IMR-90 (cell line): ENCODE results near the gene XPA. TPM values are rescaled to one million over a fixed set of nuclear protein-coding genes. Genes with fewer than 3 reads are reported as not detected.

Experiments
- ATAC-seq: fragments of 200-7000 bp; cut with Tn5 transposase; 2 replicates; pipeline ENCODE4 v1.9.1; 2020; ENCODE audit warnings: low read depth, mild to moderate bottlenecking, moderate library complexity
- BruUV-seq: library from RNA; stranded (reverse); fragments of 400-500 nt; replicated peaks from 2 replicates; lab custom pipeline; 2021; lab: Mats Ljungman, UMichigan
- CTCF ChIA-PET: fragments of 300-600 bp; formaldehyde crosslinking; extraction: SDS; loops from one replicate; lab custom pipeline; 2021; ENCODE audit warnings: antibody characterized with exemption; lab: Yijun Ruan, JAX
- POLR2A ChIA-PET: fragments of 300-600 bp; sonication (Branson Sonifier 250); formaldehyde crosslinking; loops from one replicate; lab custom pipeline; 2022; ENCODE audit warnings: antibody characterized with exemption; ENCODE audit not compliant: unreplicated experiment; lab: Charles Lee
- DNase-seq: peaks from one replicate; pipeline ENCODE4 v3.0.0; 2013
- H2AFZ ChIP-seq: replicated peaks from 2 replicates; pipeline ENCODE3; 2013; ENCODE audit warnings: low read length, mild to moderate bottlenecking; ENCODE audit not compliant: poor library complexity
- H2AK5ac ChIP-seq: 2 replicates; pipeline ENCODE4 v1.6.1; 2013; ENCODE audit warnings: low read depth, low read length, inconsistent platforms
- H2AK9ac ChIP-seq: replicated peaks from 2 replicates; pipeline ENCODE3; 2013; ENCODE audit warnings: mild to moderate bottlenecking, low read depth, low read length, moderate library complexity; ENCODE audit not compliant: poor library complexity
- H2BK120ac ChIP-seq: 2 replicates; pipeline ENCODE4 v1.6.1; 2013; ENCODE audit warnings: low read depth, low read length, inconsistent platforms
- H2BK15ac ChIP-seq: 3 replicates; pipeline ENCODE4 v1.6.1; 2013; ENCODE audit warnings: low read depth, low read length, inconsistent platforms
- H2BK20ac ChIP-seq: 2 replicates; pipeline ENCODE4 v1.6.1; 2013; ENCODE audit warnings: low read depth, mild to moderate bottlenecking, inconsistent platforms, low read length, moderate library complexity
- H2BK5ac ChIP-seq: 2 replicates; pipeline ENCODE4 v1.6.1; 2013; ENCODE audit warnings: mild to moderate bottlenecking, low read depth, low read length, inconsistent platforms; ENCODE audit not compliant: poor library complexity, severe bottlenecking
- H3K14ac ChIP-seq: replicated peaks from 2 replicates; pipeline ENCODE4 v1.6.1; 2013; ENCODE audit warnings: low read depth, low read length, inconsistent platforms
- H3K18ac ChIP-seq: 2 replicates; pipeline ENCODE4 v1.6.1; 2013; ENCODE audit warnings: low read depth, low read length, control low read depth
- H3K23ac ChIP-seq: 2 replicates; pipeline ENCODE4 v1.6.1; 2013; ENCODE audit warnings: low read depth, low read length, inconsistent platforms
- H3K27ac ChIP-seq: 2 replicates; pipeline ENCODE4 v1.5.1; 2013; ENCODE audit warnings: mild to moderate bottlenecking, control low read depth, low read length; ENCODE audit not compliant: insufficient read depth
- H3K27me3 ChIP-seq: 2 replicates; pipeline ENCODE4 v1.6.1; 2013; ENCODE audit warnings: low read length; ENCODE audit not compliant: control insufficient read depth, insufficient read depth
- H3K36me3 ChIP-seq: 2 replicates; pipeline ENCODE4 v1.6.1; 2013; ENCODE audit warnings: low read length, mixed read lengths; ENCODE audit not compliant: control insufficient read depth, insufficient read depth
- H3K4ac ChIP-seq: 2 replicates; pipeline ENCODE4 v1.6.1; 2013; ENCODE audit warnings: low read depth, low read length, inconsistent platforms
- H3K4me1 ChIP-seq: 2 replicates; pipeline ENCODE4 v1.6.1; 2013; ENCODE audit warnings: low read length, mixed read lengths; ENCODE audit not compliant: control insufficient read depth, insufficient read depth
- H3K4me2 ChIP-seq: 2 replicates; pipeline ENCODE4 v1.6.1; 2013; ENCODE audit warnings: low read depth, mild to moderate bottlenecking, control low read depth, low read length, moderate library complexity
- H3K4me3 ChIP-seq: 2 replicates; pipeline ENCODE4 v1.5.1; 2013; ENCODE audit warnings: low read depth, mild to moderate bottlenecking, control low read depth, low read length, moderate library complexity; ENCODE audit not compliant: insufficient read depth
- H3K56ac ChIP-seq: 2 replicates; pipeline ENCODE4 v1.6.1; 2013; ENCODE audit warnings: low read length, inconsistent platforms; ENCODE audit not compliant: insufficient read depth; ENCODE audit errors: extremely low read depth
- H3K79me1 ChIP-seq, 2 experiments: 2 replicates each; pipeline ENCODE4 v1.6.1; 2013; ENCODE audit warnings: low read length in 2 of 2, inconsistent platforms in 1 of 2, low read depth in 1 of 2
- H3K9ac ChIP-seq: 2 replicates; pipeline ENCODE4 v1.6.1; 2013; ENCODE audit warnings: low read depth, low read length, control low read depth
- H3K9me1 ChIP-seq: 2 replicates; pipeline ENCODE4 v1.6.1; 2013; ENCODE audit warnings: low read length, inconsistent platforms; ENCODE audit not compliant: insufficient read depth
- H3K9me3 ChIP-seq: 2 replicates; pipeline ENCODE4 v1.6.1; 2013; ENCODE audit warnings: low read length; ENCODE audit not compliant: control insufficient read depth, insufficient read depth
- H4K20me1 ChIP-seq: 2 replicates; pipeline ENCODE4 v1.6.1; 2013; ENCODE audit warnings: low read length, inconsistent platforms; ENCODE audit not compliant: insufficient read depth
- H4K5ac ChIP-seq: 2 replicates; pipeline ENCODE4 v1.6.1; 2013; ENCODE audit warnings: mild to moderate bottlenecking, low read depth, low read length, control low read depth
- H4K8ac ChIP-seq, 2 experiments: 2 replicates each; pipeline ENCODE4 v1.6.1; 2013; ENCODE audit warnings: low read depth in 2 of 2, low read length in 2 of 2, control low read depth in 1 of 2, inconsistent platforms in 1 of 2
- H4K91ac ChIP-seq: 2 replicates; pipeline ENCODE4 v1.6.1; 2013; ENCODE audit warnings: low read depth, low read length, inconsistent platforms; ENCODE audit not compliant: insufficient read depth
- BHLHE40 ChIP-seq: fragments of 150-350 bp; IDR thresholded peaks from 2 replicates; pipeline ENCODE4 v1.6.1; 2016; ENCODE audit warnings: mild to moderate bottlenecking, low read depth, low read length
- CEBPB ChIP-seq: IDR thresholded peaks from 2 replicates; pipeline ENCODE4 v1.6.1; 2012; ENCODE audit warnings: low read depth, low read length, improper control_type of control experiment
- CHD1 ChIP-seq: IDR thresholded peaks from 2 replicates; pipeline ENCODE4 v1.6.1; 2012; ENCODE audit warnings: low read depth, low read length, improper control_type of control experiment
- MAFK ChIP-seq: IDR thresholded peaks from 2 replicates; pipeline ENCODE4 v1.6.1; 2012; ENCODE audit warnings: low read depth, low read length, improper control_type of control experiment
- MAZ ChIP-seq: IDR thresholded peaks from 2 replicates; pipeline ENCODE4 v1.6.1; 2012; ENCODE audit warnings: low read depth, mild to moderate bottlenecking, low read length, improper control_type of control experiment, moderate library complexity, borderline replicate concordance
- MXI1 ChIP-seq: IDR thresholded peaks from 2 replicates; pipeline ENCODE4 v1.6.1; 2012; ENCODE audit warnings: low read depth, mild to moderate bottlenecking, low read length, moderate library complexity, borderline replicate concordance
- NFE2L2 ChIP-seq: fragments of 150-350 bp; IDR thresholded peaks from 2 replicates; pipeline ENCODE4 v1.6.1; 2016; ENCODE audit warnings: low read depth, mild to moderate bottlenecking, low read length
- POLR2A ChIP-seq: IDR thresholded peaks from 2 replicates; pipeline ENCODE4 v1.6.1; 2012; ENCODE audit warnings: mild to moderate bottlenecking, low read depth, low read length
- RAD21 ChIP-seq: IDR thresholded peaks from 2 replicates; pipeline ENCODE4 v1.6.1; 2012; ENCODE audit warnings: low read length, improper control_type of control experiment
- RCOR1 ChIP-seq: IDR thresholded peaks from 2 replicates; pipeline ENCODE4 v1.6.1; 2012; ENCODE audit warnings: mild to moderate bottlenecking, low read length, improper control_type of control experiment; ENCODE audit not compliant: insufficient replicate concordance
- RFX5 ChIP-seq: IDR thresholded peaks from 2 replicates; pipeline ENCODE4 v1.8.0; 2012; ENCODE audit warnings: low read depth, mild to moderate bottlenecking, low read length, moderate library complexity
- SMC3 ChIP-seq: fragments of 150-350 bp; IDR thresholded peaks from 2 replicates; pipeline ENCODE4 v1.6.1; 2016; ENCODE audit warnings: low read depth, mild to moderate bottlenecking, antibody characterized with exemption, low read length, moderate library complexity
- WGBS, 2 experiments: methylation state at CpG; one replicate each; pipeline versions ENCODE4 v1.1.5 to v1.1.7; 2013; ENCODE audit warnings: missing lambda C conversion rate in 2 of 2; ENCODE audit not compliant: insufficient read length in 1 of 2; ENCODE audit errors: extremely low coverage in 2 of 2; 5-methylcytosine and 5-hydroxymethylcytosine counted together
- dilution Hi-C: fragments of 300-500 bp; cut with HindIII; formaldehyde crosslinking; loops from one replicate; pipeline ENCODE4 v1.14.3; 2018; ENCODE audit warnings: low sequenced_read_pairs; ENCODE audit not compliant: unreplicated experiment
- in situ Hi-C: fragments of 300-500 bp; cut with MboI; formaldehyde crosslinking; loops from 3 replicates; pipeline ENCODE4 v1.14.3; 2019; ENCODE audit warnings: low sequenced_read_pairs, inconsistent platforms, mixed read lengths
- intact Hi-C: fragments of 100-400 bp; cut with micrococcal nuclease; formaldehyde crosslinking; loops from 2 replicates; pipeline ENCODE4 v1.10.0; 2022
- polyA plus RNA-seq, 3 experiments: library from polyadenylated mRNA; depleted of rRNA; stranded (reverse); fragments of >200 nt; gene quantifications; 2 replicates each; pipeline ENCODE4 v1.2.3, GENCODE V29; 2012; ENCODE audit warnings: low replicate concordance in 1 of 3
- total RNA-seq: library from RNA; depleted of rRNA; stranded (reverse); fragments of >200 nt; gene quantifications from 2 replicates; pipeline ENCODE4 v1.2.3, GENCODE V29; 2012
- TF ChIP-seq, protein P1 (sequence below): conservative IDR thresholded peaks from 2 replicates; pipeline ENCODE4 v1.5.1; 2012; ENCODE audit warnings: mild to moderate bottlenecking, low read depth, low read length, improper control_type of control experiment
- TF ChIP-seq, protein P2 (sequence below): fragments of 150-350 bp; IDR thresholded peaks from 2 replicates; pipeline ENCODE4 v1.6.1; 2016; ENCODE audit warnings: low read depth, mild to moderate bottlenecking, low read length, moderate library complexity, borderline replicate concordance
- TF ChIP-seq, protein P3 (sequence below): fragments of 150-350 bp; IDR thresholded peaks from 2 replicates; pipeline ENCODE4 v1.6.1; 2017; ENCODE audit warnings: mild to moderate bottlenecking, antibody characterized with exemption, low read length, low read depth

Gene XPA
- total and polyA plus RNA-seq, 2 of the 4 experiments (the other 2 are of a cell fraction), result 1.4 to 2.2 TPM

DNA sequence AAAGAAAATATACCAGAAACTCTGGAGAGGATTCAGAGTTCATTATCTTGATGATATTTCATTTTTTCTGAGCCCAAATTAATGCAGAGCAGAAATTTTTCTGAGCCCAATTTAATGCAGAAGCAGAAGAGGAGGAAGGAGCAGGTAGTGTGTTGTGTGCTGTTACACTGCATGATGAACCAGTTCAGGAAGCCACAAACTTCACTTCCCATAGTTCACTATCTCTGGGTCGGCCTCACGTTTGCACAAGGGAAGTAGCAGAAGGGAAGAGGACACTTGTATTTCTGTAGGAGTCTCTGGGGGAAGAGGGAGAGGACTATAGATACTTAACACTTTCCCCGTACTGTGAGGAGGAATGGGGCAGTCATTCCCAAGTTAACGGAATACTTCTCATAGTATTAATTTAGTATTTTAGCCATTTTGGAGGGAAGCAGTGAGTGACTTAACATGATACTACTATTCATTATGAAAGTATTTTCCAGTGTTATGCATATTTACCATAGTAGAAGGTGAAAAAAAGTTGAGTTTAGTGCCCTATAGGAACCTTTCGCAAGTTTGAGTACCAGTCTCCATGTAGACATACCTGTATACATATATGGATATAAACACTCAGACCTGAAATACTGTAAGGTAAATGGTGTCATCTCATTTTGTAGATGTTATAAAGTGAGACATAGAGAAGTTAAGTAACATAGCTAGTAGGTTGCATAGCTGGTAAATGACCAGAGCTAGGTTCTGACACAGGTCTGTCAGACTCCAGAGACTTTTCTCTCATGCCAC is 30.0 kb downstream of the XPA start:
- H4K5ac ChIP-seq, result no peak overlapping the region
- ATAC-seq, result no peak
- POLR2A ChIA-PET, result no interaction called here
- CTCF ChIA-PET, result no interaction called here
- no peak overlapping the region for H2AFZ ChIP-seq
- H3K23ac ChIP-seq, result no peak overlapping the region
- no peak overlapping the region for H4K8ac ChIP-seq
- H2BK15ac ChIP-seq, result no peak overlapping the region
- H3K79me1 ChIP-seq, result peaks cover 0 to 4% of the 10 kb centered on the region in 2 experiments; a peak in 1 of 4 replicates
- H3K14ac ChIP-seq, result no peak overlapping the region
- no peak overlapping the region for H2BK5ac ChIP-seq
- in situ Hi-C loops (no loop called here), dilution Hi-C loops (no loop called here), intact Hi-C loops (no loop called here)
- no peak overlapping the region for H3K9ac ChIP-seq
- H3K56ac ChIP-seq, result no peak overlapping the region
- no peak overlapping the region for H3K4me2 ChIP-seq
- H3K9me3 ChIP-seq, result no peaks in the 10 kb centered on the region
- no peak for DNase-seq
- no peak overlapping the region for H2AK5ac ChIP-seq
- no peak overlapping the region for H4K91ac ChIP-seq
- H3K27me3 ChIP-seq, result no peaks in the 10 kb centered on the region
- no TSS peak for BruUV-seq
- no peak overlapping the region for H2AK9ac ChIP-seq
- TF ChIP-seq, protein P1, sequence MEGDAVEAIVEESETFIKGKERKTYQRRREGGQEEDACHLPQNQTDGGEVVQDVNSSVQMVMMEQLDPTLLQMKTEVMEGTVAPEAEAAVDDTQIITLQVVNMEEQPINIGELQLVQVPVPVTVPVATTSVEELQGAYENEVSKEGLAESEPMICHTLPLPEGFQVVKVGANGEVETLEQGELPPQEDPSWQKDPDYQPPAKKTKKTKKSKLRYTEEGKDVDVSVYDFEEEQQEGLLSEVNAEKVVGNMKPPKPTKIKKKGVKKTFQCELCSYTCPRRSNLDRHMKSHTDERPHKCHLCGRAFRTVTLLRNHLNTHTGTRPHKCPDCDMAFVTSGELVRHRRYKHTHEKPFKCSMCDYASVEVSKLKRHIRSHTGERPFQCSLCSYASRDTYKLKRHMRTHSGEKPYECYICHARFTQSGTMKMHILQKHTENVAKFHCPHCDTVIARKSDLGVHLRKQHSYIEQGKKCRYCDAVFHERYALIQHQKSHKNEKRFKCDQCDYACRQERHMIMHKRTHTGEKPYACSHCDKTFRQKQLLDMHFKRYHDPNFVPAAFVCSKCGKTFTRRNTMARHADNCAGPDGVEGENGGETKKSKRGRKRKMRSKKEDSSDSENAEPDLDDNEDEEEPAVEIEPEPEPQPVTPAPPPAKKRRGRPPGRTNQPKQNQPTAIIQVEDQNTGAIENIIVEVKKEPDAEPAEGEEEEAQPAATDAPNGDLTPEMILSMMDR, result no peak
- TF ChIP-seq POLR2A (no peak), MAZ (no peak), SMC3 (no peak), RFX5 (no peak), CHD1 (no peak), NFE2L2 (no peak), MAFK (no peak), RAD21 (no peak), RCOR1 (no peak), MXI1 (no peak), BHLHE40 (no peak), CEBPB (no peak)
- TF ChIP-seq, protein P2, sequence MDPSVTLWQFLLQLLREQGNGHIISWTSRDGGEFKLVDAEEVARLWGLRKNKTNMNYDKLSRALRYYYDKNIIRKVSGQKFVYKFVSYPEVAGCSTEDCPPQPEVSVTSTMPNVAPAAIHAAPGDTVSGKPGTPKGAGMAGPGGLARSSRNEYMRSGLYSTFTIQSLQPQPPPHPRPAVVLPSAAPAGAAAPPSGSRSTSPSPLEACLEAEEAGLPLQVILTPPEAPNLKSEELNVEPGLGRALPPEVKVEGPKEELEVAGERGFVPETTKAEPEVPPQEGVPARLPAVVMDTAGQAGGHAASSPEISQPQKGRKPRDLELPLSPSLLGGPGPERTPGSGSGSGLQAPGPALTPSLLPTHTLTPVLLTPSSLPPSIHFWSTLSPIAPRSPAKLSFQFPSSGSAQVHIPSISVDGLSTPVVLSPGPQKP, result no peak
- TF ChIP-seq, protein P3, sequence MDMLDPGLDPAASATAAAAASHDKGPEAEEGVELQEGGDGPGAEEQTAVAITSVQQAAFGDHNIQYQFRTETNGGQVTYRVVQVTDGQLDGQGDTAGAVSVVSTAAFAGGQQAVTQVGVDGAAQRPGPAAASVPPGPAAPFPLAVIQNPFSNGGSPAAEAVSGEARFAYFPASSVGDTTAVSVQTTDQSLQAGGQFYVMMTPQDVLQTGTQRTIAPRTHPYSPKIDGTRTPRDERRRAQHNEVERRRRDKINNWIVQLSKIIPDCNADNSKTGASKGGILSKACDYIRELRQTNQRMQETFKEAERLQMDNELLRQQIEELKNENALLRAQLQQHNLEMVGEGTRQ, result no peak
- no peaks in the 10 kb centered on the region for H3K9me1 ChIP-seq
- no peak overlapping the region for H3K18ac ChIP-seq
- peaks cover 52% of the 10 kb centered on the region for H3K36me3 ChIP-seq
- no peak overlapping the region for H3K4ac ChIP-seq
- no peak overlapping the region for H3K27ac ChIP-seq
- H3K4me3 ChIP-seq, result no peak overlapping the region
- H2BK20ac ChIP-seq, result no peak overlapping the region
- H3K4me1 ChIP-seq, result no peaks in the 10 kb centered on the region; the same call in 1 of the 2 replicates
- no peak overlapping the region for H2BK120ac ChIP-seq
- WGBS, 2 experiments, result no CpG with 5 or more reads among the region's 5 CpGs
- no peaks in the 10 kb centered on the region for H4K20me1 ChIP-seq
